Kidney epithelial cell (primary cell): ENCODE results near the gene VRK3. TPM values are rescaled to one million over a fixed set of nuclear protein-coding genes. Genes with fewer than 3 reads are reported as not detected.

Experiments used
- DNase-seq: peaks from one replicate; pipeline ENCODE4 v3.0.0-alpha.2; 2010; ENCODE audit warnings: low read depth
- H3K27me3 ChIP-seq: 2 replicates; pipeline ENCODE4 v1.6.0; 2011; ENCODE audit warnings: low read length; ENCODE audit not compliant: control insufficient read depth, insufficient read depth
- H3K36me3 ChIP-seq: 2 replicates; pipeline ENCODE4 v1.5.1; 2011; ENCODE audit warnings: low read length; ENCODE audit not compliant: control insufficient read depth, insufficient read depth
- H3K4me3 ChIP-seq: 2 replicates; pipeline ENCODE4 v1.5.1; 2011; ENCODE audit warnings: low read depth, mild to moderate bottlenecking, control low read depth, low read length
- total RNA-seq: library from RNA; depleted of rRNA; stranded (reverse); fragments of >200 nt; gene quantifications from 2 replicates; pipeline ENCODE4 v1.2.3, GENCODE V29; 2015
- TF ChIP-seq, protein P1 (sequence below): IDR thresholded peaks from 2 replicates; pipeline ENCODE4 v1.5.1; 2011; ENCODE audit warnings: mild to moderate bottlenecking, moderate library complexity, low read length, control low read depth, inconsistent platforms; ENCODE audit not compliant: insufficient read depth, poor library complexity, severe bottlenecking

The VRK3 gene
- total RNA-seq, 1 donor from 2014 or later: 20.5 TPM

DNA sequence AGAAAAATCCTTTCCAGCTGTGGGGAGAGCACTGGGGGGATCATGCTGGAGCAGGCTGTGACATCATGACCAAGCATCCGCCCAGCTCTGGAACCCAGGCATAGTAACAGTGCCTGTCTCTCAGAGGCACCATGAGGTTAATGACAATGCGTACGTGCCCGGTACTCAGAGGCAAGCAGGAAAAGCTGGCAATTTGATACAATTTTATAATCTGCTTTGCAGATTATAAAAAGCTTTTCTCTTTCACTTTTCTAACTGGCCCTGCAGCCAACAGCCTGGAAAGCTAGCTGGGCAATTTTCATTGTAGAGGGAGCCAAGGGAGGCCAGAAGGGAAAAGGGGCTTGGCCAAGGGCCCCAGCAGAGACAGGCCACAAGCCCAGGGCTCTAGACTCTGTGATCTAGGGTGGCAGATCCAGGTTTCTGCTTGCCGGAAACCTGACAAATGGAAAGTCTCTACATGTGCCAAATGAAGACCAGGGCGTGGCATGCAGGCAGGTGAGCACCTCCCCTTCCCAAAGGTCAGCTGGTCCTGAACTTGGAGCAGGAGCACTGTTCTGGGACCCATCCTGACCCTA lies 22.7 kb downstream of the VRK3 start:
- no peak for DNase-seq
- Histone ChIP-seq H3K36me3 (no peaks in the 10 kb centered on the region), H3K4me3 (no peak overlapping the region), H3K27me3 (no peaks in the 10 kb centered on the region)
- TF ChIP-seq, protein P1, sequence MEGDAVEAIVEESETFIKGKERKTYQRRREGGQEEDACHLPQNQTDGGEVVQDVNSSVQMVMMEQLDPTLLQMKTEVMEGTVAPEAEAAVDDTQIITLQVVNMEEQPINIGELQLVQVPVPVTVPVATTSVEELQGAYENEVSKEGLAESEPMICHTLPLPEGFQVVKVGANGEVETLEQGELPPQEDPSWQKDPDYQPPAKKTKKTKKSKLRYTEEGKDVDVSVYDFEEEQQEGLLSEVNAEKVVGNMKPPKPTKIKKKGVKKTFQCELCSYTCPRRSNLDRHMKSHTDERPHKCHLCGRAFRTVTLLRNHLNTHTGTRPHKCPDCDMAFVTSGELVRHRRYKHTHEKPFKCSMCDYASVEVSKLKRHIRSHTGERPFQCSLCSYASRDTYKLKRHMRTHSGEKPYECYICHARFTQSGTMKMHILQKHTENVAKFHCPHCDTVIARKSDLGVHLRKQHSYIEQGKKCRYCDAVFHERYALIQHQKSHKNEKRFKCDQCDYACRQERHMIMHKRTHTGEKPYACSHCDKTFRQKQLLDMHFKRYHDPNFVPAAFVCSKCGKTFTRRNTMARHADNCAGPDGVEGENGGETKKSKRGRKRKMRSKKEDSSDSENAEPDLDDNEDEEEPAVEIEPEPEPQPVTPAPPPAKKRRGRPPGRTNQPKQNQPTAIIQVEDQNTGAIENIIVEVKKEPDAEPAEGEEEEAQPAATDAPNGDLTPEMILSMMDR: no peak

DNA sequence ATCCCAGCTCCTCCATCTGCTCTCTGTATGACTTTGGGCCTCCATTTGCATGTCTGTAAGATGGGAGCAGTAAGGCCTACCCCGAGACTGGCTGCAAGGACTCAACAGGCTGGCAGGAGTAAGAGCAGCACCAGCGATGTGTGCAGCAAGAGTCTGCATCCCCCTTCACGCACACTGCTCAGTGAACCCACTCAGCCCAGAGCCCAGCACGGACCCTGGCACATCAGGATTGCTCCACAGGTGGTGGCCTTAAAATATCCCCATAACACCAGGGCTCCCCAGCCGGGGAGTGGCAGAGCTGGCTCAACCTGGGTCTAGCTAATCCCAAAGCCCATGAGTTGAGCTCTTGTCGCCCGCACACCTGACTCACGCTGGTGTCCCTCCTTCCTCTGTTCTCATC lies 23.4 kb downstream of the VRK3 start:
- TF ChIP-seq, protein P1: no peak
- Histone ChIP-seq H3K36me3 (no peaks in the 10 kb centered on the region), H3K27me3 (no peaks in the 10 kb centered on the region), H3K4me3 (no peak overlapping the region)
- DNase-seq: no peak

DNA sequence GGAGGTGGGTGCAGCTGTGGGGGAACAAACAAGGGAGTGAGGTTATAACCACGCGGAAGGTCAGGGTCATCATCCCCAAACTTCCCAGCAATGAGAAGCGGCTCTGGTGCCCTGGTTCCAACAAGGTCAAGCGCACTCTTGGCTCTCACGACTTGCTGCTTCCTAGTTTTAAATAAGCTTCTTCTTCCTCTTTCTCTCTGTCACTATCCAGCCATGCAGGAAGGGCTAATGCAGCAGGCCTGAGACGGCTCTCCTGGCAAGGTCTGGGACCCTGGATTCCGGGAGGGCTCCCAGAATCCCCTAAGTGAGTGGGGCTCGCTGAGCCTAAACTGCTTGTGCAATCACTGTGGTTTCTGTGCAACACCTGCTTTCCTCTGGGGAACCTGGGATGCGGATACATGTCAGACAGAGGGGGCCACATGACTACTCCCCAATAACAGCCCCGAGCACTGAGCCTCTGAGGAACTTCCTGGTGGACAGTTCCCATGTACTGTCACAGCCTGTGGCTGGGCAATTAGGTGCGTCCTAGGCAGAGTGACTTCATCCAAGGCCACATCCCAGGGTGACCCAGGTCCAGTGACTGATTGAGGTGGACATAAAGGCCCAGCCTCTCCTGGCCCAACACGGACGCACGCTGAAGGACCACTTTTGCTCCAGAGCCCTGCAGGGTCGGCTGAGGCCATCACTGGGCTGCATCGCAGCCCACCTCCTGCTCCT lies 24.2 kb downstream of the VRK3 start:
- H3K27me3 ChIP-seq: no peaks in the 10 kb centered on the region
- no peak for DNase-seq
- TF ChIP-seq, protein P1: no peak
- H3K36me3 ChIP-seq: no peaks in the 10 kb centered on the region
- H3K4me3 ChIP-seq: no peak overlapping the region

DNA sequence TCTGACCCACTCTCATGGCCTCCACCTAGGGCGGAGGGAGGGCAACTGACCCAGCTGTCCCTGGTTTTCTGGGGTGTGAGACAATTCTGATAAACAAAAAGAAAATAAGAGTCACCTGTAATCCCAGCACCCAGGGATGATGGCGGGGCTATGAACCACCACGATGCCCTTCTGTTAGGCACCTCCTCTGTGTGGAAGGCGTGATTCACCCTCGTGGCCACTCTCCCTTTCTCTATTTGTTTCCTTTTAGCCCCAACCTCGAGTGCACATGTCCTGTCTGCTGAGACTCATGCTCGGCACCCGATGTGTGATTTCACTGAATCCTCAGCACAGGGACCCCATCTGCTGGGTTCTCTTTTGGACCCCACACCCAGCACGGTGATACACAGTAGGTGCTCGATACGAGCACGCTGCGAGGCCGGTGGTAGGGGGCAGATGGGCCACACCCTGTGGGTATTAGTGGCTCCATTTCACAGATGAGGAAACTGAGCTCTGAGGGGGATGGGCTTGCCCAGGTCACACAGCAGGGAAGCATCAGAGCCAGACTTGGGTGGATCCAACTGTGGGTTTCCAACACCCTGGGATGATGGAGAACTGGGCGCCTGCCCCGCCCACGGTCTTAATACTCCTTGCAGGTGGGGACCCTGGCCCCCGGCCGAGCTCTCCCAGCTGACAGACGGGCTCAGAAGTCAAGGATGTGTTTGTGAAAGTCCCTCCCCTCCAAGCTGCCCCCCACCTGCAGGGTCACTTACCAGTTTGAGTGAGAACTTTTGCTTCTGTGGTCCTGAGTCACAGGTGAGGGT lies 24.9 kb downstream of the VRK3 start:
- TF ChIP-seq, protein P1: no peak
- peaks cover 1% of the 10 kb centered on the region for H3K36me3 ChIP-seq
- DNase-seq: no peak
- H3K27me3 ChIP-seq: no peaks in the 10 kb centered on the region
- H3K4me3 ChIP-seq: no peak overlapping the region

DNA sequence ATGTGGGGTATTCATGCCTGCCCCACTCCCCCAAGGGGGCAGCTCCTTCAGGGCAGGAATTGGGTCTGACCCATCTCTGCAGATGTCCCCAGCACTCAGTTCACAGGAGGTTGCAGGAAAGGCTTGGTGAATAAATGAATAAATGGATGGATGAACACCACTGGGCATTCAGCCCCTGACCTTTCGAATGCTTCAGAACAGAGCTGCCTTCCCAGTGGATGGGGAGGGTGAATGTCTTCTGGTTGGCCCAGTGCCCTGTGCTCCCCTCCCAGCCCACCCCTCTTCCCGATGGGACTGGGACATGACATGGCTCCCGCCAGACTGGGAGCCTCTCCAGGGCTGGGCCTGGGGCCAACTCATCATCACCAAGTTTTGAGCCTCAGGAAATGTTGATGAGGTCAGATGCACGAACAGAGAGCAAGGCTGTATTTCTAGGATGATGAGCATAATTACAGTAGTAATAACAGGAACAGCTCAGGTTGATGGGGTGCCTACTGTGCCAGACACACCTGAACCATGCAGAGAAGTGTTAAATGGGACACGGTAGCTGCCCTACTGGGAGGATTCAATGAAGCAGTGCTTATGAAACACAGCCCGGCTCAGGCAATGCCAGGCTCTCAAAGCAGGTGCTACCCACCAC lies 25.7 kb downstream of the VRK3 start:
- no peak for DNase-seq
- TF ChIP-seq, protein P1: no peak
- peaks cover 2% of the 10 kb centered on the region for H3K36me3 ChIP-seq
- H3K27me3 ChIP-seq: no peaks in the 10 kb centered on the region
- no peak overlapping the region for H3K4me3 ChIP-seq
